Upper lobe of right lung (tissue), 1 donor: Measurements from ENCODE around the gene TRAF3IP3. TPM values are rescaled to one million over a fixed set of nuclear protein-coding genes. Genes with fewer than 3 reads are reported as not detected.
"Not testable (repeated sequence)": the region's sequence is repeated elsewhere in the genome, so short reads cannot be mapped to it uniquely, and the experiment has no call there.

Experiments
- ATAC-seq: fragments of 200-7000 bp; cut with Tn5 transposase; one replicate; pipeline ENCODE4 v1.9.1; 2020; ENCODE audit warnings: mild to moderate bottlenecking, moderate library complexity
- DNase-seq: peaks from one replicate; pipeline ENCODE4 v3.0.0-alpha.2; 2020
- H3K27ac ChIP-seq: fragments of 200-600 bp; one replicate; pipeline ENCODE4 v1.8.0; 2022
- H3K27me3 ChIP-seq: fragments of 200-600 bp; one replicate; pipeline ENCODE4 v1.8.0; 2022; ENCODE audit warnings: mild to moderate bottlenecking
- H3K36me3 ChIP-seq: fragments of 200-600 bp; one replicate; pipeline ENCODE4 v1.8.0; 2022
- H3K4me1 ChIP-seq: fragments of 200-600 bp; one replicate; pipeline ENCODE4 v1.8.0; 2022
- H3K4me3 ChIP-seq: fragments of 200-600 bp; one replicate; pipeline ENCODE4 v1.8.0; 2022; ENCODE audit warnings: mild to moderate bottlenecking
- H3K9me3 ChIP-seq: fragments of 200-600 bp; one replicate; pipeline ENCODE4 v1.8.0; 2022
- CTCF ChIP-seq: fragments of 200-600 bp; IDR thresholded peaks from one replicate; pipeline ENCODE4 v1.8.0; 2022; ENCODE audit warnings: antibody characterized with exemption
- intact Hi-C: fragments of 100-400 bp; cut with DNase I; formaldehyde crosslinking; loops from one replicate; pipeline ENCODE4 v1.11.0; 2022
- total RNA-seq: library from RNA; stranded (reverse); fragmentation: NEBNext Ultra II Directional; extraction: Animal tissue kit (Norgen Biotek cat#: 25700); gene quantifications from one replicate; pipeline ENCODE4 v1.2.1, GENCODE V29; 2021
- donor health status: DM: no; HTN: yes; CAD: no; lungs with severe emphysema.

TRAF3IP3 gene
- total RNA-seq, 1 donor from 2014 or later = 12.4 TPM

- H3K9me3 ChIP-seq = no peaks in the 10 kb centered on the region
- no peaks in the 10 kb centered on the region for H3K4me1 ChIP-seq
- H3K4me3 ChIP-seq = no peak overlapping the region
- H3K27me3 ChIP-seq = no peaks in the 10 kb centered on the region
- H3K36me3 ChIP-seq = no peaks in the 10 kb centered on the region
- DNase-seq (no peak), ATAC-seq (no peak)
- H3K27ac ChIP-seq = no peak overlapping the region
- intact Hi-C loops = no loop called here
- no peak for TF ChIP-seq CTCF
Observed at GRCh38 chr1:209790286-209791193, 34.7 kb downstream of the TRAF3IP3 start.

DNA sequence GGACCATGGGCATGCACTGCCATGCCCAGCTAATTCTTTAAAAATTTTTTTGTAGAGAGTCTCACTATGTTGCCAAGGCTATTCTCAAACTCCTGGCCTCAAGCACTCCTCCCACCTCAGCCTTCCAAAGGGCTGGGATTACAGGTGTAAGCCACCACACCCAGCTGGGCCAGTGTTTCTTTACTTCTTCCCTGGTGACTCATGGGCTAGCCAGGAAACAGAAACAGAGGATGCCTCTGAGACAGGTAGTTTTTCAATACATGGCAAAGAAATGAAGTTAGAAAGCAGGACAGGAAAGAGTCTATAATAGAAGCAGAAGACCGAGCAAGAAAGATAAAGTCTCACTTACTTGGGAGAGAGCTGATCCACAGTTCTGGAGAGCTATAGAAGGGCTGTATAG lies 36.1 kb downstream of the TRAF3IP3 start:
- no peaks in the 10 kb centered on the region for H3K36me3 ChIP-seq
- DNase-seq = no peak
- no peak for TF ChIP-seq CTCF
- intact Hi-C loops = no loop called here
- no peak overlapping the region for H3K4me3 ChIP-seq
- H3K27me3 ChIP-seq = no peaks in the 10 kb centered on the region
- ATAC-seq = no peak
- H3K27ac ChIP-seq = no peak overlapping the region
- H3K4me1 ChIP-seq = no peaks in the 10 kb centered on the region
- no peaks in the 10 kb centered on the region for H3K9me3 ChIP-seq

DNA sequence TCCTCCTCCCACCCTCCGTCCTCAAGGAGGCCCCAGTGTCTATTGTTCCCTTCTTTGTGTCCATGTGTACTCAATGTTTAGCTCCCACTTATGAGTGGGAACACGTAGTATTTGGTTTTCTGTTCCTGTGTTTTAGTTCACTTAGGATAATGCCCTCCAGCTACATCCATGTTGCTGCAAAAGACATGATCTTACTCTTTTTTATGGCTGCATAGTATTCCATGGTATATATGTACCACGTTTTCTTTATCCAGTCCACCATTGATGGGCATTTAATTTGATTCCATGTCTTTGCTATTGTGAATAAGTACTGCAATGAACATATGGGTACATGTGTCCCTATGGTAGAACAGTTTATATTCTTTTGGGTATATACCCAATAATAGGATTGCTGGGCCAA lies 37.9 kb downstream of the TRAF3IP3 start:
- intact Hi-C loops, H3K9me3 ChIP-seq: not testable (repeated sequence)

GRCh38 chr1:209797978-209798639 lies 42.3 kb downstream of the TRAF3IP3 start:
- no peak for TF ChIP-seq CTCF
- no peak overlapping the region for H3K4me3 ChIP-seq
- H3K4me1 ChIP-seq = no peaks in the 10 kb centered on the region
- intact Hi-C loops = no loop called here
- no peak for DNase-seq
- H3K9me3 ChIP-seq = no peaks in the 10 kb centered on the region
- H3K27ac ChIP-seq = no peak overlapping the region
- H3K36me3 ChIP-seq = no peaks in the 10 kb centered on the region
- no peaks in the 10 kb centered on the region for H3K27me3 ChIP-seq
- no peak for ATAC-seq

More for the DNA sequence above, 37.9 kb downstream of the TRAF3IP3 start:
- ATAC-seq, H3K4me1 ChIP-seq, H3K27ac ChIP-seq, H3K27me3 ChIP-seq, DNase-seq, H3K36me3 ChIP-seq, H3K4me3 ChIP-seq: not testable (repeated sequence)

- H3K27ac ChIP-seq = no peak overlapping the region
- no peaks in the 10 kb centered on the region for H3K27me3 ChIP-seq
- TF ChIP-seq CTCF = no peak
- no peak overlapping the region for H3K4me3 ChIP-seq
- DNase-seq = no peak
- peaks cover under 1% of the 10 kb centered on the region for H3K4me1 ChIP-seq
- H3K36me3 ChIP-seq = no peaks in the 10 kb centered on the region
- ATAC-seq = no peak
- intact Hi-C loops = no loop called here
- H3K9me3 ChIP-seq = no peaks in the 10 kb centered on the region
Observed at GRCh38 chr1:209800984-209801834, 45.4 kb downstream of the TRAF3IP3 start.
